GM21528 (cell line): ENCODE results near the gene LIN37.

Source experiments
- ATAC-seq: cut with Tn5 transposase; IDR thresholded peaks from one replicate; pipeline ENCODE4 v1.9.1; 2021; ENCODE audit warnings: mild to moderate bottlenecking, moderate library complexity; ENCODE audit not compliant: unreplicated experiment, low FRiP score

The LIN37 gene

DNA sequence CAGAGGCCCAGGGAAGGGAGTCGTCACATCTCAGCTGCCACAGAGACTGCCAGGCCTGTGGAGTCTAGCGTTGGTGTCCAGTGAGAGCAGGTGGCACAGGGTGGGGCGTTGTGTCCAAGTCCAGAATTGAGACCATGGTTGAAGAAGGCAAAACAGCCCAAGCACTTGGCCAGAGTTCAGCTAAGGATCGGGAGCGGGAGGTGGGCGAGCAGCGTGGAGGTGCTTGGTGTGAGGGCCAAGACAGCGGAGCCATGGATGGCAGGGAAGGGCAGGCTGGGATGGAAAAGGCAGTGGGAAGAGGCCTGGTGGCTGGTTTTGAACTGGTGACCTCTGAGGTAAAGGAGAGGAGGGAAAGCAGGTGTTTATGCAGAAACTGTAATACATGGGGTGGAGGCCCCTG lies 14.1 kb upstream of the LIN37 start:
- no peak for ATAC-seq

DNA sequence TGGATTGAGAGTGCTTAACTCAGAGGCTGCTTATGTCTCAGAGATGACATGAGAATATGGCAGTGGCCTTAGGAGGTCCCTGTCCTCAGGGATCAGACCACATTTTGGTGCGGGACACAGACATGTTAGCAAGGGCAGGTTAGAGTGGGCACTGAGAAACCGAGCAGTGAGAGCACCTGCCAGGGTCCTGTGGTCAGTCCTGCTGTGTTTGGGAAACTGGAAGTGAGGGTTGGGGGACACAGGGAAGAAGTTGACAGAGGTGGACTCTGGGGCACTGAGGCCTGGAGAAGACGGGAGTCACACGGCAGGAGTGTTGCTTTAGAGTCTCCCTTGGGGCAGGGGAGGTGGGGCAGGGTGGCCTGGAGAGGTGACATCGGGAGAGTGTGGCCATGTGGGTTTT lies 13.5 kb upstream of the LIN37 start:
- ATAC-seq = no peak

DNA sequence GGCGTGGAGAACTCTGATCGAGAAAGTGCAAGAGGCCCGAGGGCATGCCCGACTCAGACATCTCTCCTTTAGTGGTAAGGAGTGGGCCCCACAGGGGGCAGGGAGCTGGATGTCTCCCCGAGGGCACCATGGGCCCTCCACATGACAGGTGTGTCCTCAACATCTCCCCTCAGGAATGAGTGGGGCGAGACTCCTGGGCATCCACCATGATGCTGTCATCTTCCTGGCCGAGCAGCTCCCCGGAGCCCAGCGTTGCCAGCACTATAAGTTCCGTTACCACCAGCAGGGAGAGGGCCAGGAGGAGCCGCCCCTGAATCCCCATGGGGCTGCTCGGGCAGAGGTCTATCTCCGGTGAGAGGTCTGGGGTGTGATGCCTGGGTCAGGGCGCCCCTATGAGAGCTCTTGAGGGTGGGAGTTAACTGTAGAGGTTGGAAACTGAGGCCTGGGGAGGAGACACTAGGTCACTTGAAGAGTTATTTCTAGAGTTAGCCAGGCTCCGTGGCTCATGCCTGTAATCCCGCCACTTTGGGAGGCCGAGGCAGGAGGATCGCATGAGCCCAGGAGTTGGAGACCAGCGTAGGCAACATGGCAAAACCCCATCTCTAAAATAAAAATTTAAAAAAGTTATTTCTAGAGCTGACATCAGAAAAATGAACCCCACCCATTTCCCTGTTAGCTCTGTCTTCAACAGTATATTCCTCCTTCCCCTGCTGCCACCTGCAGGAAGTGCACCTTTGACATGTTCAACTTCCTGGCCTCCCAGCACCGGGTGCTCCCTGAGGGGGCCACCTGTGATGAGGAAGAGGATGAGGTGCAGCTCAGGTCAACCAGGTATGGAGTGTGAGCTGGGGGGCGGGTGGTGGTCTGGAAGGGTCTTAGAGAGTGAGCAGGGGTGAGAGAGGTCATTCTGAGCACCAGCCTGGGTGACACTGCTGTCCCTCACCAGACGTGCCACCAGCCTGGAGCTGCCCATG lies 11.2 kb upstream of the LIN37 start:
- ATAC-seq = no peak

DNA sequence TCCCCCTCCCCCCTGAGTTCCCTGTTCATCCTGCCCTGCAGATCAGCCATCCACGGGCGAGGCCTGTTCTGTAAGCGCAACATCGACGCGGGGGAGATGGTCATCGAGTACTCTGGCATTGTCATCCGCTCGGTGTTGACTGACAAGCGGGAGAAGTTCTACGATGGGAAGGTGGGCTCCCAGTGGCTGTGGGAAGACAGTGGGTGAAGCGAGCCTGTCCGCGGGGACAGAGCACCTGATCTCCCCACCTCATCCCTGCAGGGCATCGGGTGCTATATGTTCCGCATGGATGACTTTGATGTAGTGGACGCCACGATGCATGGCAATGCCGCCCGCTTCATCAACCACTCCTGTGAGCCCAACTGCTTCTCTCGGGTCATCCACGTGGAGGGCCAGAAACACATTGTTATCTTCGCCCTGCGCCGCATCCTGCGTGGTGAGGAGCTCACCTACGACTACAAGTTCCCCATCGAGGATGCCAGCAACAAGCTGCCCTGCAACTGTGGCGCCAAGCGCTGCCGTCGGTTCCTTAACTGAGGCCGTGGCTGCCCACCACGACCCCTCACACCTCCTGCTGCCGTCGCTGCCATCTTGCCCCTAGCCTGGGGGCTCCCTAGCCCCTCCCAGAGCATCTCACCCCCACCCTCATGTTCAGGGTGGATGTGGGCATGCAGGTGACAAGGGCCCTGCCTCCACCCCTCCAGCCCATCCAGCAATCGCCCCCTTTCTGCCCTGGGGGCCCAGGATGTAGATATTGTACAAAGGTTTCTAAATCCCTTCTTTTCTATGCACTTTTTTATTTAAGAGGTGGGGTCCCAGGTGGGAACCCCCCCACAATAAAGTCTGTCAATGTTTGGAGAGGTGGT lies 10.1 kb upstream of the LIN37 start:
- ATAC-seq = no peak

DNA sequence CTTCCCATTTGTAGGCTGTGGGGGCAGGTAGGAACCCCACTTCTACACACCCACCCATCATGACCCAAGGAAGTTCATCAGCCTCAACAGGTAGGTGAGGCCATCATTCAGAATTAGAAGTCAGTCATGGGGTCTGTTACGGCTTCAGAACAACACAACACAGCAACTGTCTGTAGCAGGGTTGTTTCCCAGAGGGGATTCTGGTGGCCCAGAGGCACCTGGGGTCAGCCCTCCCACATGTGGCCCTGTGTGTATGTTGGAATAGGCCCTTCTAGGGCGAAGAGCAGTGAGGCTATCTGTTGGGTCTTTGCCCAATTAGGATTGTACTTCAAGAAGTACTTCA lies 9.5 kb upstream of the LIN37 start:
- ATAC-seq = no peak

DNA sequence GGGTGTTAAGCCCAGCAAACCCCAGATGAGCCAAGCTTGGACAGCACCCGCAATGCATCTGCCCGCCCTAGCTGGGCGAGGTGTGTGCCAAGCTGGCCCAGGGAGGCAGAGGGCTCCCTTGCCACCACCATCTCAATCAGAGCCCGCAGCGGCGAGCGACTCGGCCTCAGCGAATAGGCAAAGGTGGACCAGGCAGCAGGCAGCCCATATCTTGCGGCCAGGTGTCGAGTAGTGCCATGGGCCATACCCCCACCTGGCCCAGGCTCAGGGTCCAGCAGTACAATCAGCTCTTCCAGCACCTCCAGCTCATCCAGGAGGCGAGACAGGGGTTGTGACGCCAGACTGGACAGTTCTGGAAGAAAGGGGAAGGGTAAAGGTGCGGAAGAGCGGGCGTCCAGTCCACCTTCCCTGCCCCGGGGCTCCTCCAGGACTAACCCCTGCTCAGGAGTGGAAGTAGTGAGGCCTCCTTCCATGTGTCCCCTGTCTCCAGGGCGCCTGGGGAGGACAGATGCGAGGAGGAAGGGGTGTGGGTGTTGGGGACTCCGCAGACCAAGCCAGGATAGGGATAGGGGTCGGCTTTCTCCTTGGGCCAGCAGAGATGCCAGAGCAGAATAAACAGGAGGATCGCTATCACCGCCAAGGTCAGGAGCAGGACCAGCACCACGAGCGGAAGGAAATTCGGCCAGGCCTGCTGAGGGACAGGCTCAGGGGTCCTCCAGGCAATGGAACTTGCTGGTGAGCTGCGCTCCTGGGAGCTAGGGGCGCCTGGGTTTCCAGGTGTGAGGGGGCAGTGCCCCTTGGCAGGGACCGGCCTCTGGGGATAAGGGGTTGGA lies 8.9 kb upstream of the LIN37 start:
- ATAC-seq = no peak

DNA sequence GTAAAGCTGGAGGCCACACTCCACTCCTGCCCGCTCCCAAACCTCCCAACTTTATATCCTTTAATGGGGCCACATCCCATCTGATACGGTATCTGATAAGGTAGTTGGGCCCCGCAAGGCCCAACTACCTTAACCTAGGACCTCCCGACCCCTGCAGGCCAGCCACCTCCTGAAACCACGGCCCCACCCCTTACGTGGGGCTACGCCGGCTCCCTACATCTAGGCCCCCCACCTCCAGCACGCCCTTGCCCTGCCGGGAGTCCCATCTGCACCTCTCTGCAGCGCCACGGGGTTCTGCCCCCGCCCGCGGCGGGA lies 8.3 kb upstream of the LIN37 start:
- ATAC-seq = peak; percentile 6

DNA sequence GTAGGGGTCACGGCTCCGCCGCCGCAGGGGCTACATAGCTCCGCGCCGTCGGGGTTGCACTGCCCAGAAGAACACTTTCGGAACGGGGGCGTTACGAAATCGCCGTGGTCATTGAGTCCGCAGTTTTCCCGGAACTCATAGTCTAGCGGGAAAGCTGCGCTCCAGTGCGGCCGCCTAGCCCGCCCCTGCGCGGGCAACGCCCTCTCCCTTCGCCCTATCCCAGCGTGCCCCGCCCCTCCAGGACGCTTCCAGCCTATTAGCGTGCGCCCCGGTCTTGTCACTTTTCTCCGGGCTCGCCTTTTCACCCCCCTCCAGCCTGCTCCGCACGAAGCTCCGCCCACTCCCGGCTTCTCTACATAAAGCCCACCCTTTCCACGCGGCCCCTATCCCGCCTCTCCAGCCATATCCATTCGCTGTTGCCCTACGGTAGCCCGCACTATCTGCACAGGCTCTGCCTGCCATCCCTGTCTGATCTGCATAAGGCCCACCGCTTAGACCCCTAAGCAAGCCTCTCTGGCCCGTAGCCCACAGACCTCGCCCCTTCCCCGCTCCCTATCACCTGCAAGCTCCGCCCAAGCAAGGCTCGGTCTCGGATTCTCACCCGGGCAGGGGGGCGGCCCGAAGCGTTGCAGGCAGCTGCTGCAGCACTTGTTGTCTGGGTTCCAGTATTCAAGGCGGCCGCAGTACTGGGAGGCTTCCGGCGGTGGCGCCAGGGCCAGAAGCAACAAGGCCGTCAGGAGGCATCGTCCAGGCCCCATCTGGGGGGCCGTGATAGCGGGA lies 7.8 kb upstream of the LIN37 start:
- ATAC-seq = peak; percentile 47

DNA sequence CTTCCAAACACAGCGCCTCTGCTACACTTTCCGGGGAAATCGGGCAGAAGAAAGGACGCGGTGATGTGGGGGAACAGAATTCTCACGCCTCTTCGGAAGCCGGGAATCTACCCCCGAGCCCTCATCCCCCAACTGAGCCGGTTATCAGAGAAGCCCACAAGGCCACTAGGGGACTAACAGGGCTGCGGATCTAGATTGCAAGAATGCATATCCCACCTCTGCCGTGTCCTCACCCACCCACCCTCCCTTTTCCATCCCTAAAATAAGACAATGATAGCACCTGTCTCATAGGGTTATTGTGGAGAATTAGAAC lies 7.2 kb upstream of the LIN37 start:
- ATAC-seq = no peak

DNA sequence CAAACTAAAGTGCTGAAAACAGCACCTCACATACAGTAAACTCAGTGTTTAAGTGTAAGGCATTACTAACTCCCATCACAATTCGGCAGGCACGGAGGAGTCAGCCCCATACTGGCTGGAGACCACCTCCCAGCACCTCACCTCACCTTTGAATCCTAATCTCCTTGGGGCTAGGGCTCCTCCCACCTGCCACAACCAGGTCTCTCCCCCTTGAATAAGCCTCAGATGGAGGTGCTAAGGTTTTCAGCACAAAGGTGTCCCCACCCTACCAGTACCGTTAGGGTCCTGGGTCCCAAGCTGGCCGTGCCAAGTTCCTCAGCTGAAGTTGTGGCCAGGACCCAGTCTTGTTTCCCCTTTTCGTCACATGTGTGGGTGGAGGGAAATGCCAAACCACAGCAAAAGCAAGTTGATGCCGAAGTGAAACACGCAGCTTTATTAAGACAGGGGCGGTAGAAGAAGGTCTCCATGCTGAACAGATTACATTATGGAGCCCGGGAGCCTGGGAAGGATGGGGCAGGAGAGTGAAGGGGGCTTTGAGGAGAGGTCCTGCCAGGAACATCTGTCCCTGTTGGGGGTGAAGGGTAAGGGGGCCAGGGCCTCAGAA lies 6.2 kb upstream of the LIN37 start, which contains the start of gene IGFLR1:
Gene IGFLR1, minus strand, starts transcription at position 332 of the 604 bp plus-strand sequence. CDS start 1,272 bp downstream, outside the sequence.
- no peak for ATAC-seq

DNA sequence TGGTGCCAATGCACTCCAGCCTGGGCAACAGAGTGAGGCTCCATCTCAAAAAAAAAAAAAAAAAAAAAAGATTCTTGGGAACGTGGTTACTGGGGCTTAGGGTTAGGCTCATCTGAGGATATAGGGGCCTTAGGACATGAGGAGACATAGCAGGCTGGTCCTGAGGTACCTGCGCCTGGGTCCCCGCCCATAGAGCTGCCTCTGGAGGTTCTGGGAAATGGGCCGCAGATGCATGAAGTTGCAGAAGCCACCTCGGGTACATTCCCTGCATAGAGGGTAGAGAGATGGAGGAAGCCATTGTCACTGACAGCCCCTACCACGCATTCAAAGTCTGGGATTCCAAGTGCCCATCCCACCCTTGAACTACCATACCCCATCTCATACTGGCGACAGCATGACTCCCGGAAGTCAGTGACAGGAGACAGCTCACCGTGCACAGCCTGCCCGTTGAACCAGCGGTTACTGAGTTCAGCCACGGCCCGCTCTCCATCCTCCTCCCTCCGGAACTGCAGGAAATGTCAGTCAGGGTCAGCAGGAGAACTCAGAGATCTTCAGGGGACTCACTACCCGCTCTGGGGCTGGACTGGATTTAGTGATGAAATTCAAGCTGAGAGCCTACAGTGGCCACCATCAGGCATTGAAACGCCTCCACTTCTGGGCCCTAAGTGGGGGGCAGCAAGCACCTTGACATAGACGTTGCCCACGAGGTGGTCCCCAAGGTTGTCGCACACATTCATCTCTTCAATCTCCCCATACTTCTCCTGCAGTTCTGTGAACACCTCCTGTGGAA lies 4.5 kb upstream of the LIN37 start:
- no peak for ATAC-seq

DNA sequence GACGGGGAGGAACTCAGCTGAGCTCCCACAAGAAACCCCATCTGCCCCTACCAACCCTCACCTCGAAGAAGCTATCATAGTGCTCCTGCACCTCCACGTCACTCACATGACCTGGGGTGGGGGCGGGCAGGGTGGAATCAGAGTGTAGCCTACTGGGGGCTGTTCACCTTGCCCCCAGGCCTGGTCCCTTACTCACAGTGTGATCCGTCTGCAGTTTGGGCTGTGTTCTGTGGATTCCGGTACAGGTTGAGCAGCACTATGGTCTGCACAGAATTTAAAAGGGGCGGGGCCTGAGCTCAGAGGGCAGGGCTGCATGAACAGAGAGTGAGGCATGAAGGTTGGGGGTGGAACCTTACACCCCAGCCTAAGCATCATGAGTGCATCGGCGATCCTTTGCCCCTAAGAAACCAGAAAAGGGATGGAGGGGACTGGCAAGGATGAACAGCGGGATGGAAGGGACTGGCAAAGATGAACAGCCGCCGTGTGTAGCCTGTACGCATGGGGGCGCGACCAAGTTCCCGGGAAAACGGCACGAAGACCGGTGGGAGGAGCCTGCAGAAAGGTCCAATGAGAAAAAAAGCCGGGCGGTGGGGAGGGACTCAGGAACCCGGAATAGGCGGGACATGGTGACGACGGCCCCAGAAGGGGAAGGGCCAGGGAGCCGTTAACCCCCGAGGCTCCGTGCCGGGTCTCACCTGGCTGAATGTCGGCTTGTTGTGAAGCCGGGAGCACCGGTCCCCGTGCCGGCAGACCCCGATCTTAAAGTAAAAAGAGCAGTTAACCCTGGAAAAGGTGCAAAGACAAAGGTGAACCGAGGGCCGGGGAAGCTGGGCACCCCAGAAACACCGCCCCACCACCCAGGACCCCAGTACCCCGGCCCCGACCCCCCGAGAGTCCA lies 3.7 kb upstream of the LIN37 start:
- peak; percentile 35 for ATAC-seq

DNA sequence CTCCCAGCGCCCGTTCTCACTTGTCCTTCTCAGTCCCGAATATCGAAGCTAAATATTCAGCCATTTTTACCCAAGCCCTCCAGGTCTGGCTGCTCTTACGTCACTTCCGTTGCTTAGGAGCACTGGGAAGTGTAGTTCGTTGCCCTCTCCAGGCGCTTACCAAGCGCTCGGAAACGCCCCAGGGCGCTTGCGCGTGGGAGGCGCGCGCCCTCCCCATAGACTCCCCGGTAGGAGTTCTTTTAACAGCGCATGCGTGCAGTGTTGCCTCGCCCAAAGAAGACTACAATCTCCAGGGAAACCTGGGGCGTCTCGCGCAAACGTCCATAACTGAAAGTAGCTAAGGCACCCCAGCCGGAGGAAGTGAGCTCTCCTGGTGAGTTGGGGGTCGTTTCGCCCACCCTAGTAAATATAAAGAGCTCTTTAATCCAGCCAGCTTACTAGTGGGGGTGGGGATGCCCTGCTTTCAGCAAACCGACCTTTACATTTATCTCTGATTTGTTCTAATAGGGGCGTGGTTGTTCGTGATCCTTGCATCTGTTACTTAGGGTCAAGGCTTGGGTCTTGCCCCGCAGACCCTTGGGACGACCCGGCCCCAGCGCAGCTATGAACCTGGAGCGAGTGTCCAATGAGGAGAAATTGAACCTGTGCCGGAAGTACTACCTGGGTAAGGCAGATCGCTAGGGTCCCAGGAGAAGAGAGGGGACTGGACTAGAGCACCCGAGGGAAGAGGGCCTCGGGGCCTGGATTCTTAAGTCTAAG lies 2.9 kb upstream of the LIN37 start, which contains the start of the genes PSENEN and U2AF1L4:
Gene PSENEN, plus strand, starts transcription at position 324 of the 759 bp plus-strand sequence. Its CDS starts 280 bp downstream, at position 604.
Gene U2AF1L4, minus strand, starts transcription at position 91 of the 759 bp plus-strand sequence. Its CDS starts 27 bp downstream, at position 64.
- ATAC-seq = peak; percentile 42

DNA sequence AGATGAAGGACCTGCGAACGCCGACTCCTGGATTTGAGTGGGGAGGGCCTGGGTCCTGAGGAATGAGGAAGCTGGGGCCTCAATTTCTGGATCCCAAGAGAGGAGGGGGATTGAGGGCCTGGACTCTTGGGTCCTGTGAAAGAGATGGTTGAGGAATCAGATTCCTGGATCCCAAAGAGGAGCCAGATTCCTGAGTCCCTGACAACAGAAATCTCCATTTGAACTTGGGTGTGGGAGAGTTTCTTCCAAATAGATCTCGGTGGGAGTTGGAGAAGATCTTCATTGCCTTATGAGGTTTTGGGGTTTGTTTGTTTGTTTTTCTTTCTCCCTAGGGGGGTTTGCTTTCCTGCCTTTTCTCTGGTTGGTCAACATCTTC lies 2.3 kb upstream of the LIN37 start:
- no peak for ATAC-seq

DNA sequence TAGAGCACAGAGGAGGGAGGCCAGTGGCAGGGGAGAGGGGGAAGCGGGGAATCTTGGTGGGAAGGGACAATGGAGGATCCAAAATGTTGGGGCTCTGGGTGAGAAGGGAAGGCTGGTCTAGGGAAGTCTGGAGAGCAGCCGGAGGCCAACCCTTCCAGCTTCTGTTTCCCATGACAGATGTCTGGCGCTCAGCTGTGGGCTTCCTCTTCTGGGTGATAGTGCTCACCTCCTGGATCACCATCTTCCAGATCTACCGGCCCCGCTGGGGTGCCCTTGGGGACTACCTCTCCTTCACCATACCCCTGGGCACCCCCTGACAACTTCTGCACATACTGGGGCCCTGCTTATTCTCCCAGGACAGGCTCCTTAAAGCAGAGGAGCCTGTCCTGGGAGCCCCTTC lies 1.8 kb upstream of the LIN37 start:
- no peak for ATAC-seq

DNA sequence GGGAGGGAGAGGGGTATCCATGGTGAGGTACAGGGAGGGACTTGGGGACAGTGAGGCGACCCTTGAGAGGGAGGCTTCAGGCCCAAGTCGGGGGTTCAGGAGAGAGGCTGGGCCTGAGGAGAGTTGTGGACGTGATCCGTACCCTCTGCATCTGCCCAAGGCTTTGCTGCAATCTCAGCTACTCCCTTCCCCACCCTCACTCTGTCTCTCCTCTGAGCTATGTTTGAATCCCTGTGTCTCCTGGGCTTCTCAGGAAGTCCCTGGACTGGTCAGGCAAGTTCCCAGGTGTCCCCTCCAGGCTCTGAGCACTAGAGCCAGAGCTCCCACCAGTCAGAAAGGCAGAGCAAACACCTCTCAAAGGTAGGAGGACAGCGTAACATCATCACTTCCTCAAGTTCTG lies 1.8 kb downstream of the LIN37 start:
- ATAC-seq = no peak
